GM04503 (cell line): Measurements from ENCODE around the gene EPB41L2.
"Not testable (repeated sequence)": the region's sequence is repeated elsewhere in the genome, so short reads cannot be mapped to it uniquely, and the experiment has no call there.

Source experiments
- DNase-seq: peaks from one replicate; pipeline ENCODE4 v3.0.0-alpha.2; 2012; ENCODE audit warnings: low read depth

EPB41L2 gene

DNA sequence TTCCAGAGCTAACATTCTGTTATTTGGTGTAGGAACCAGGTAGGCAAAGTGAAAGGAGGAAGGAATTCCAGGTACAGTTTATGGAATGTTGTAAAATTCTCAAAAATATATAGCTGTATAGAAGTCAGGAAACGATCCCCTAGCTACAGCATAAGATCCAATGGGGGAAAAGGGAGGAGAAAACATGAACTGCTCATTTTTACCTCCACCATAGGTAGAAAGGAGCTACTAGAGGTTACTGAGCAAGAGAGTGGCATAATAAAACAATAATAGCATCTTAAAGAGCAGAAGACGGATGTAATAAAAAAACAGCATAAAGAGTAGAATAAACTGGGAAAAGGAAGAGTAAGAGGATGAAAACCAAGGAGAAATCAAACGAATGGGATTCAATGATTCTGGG, 26.9 kb downstream of the EPB41L2 start:
- DNase-seq = no peak

DNA sequence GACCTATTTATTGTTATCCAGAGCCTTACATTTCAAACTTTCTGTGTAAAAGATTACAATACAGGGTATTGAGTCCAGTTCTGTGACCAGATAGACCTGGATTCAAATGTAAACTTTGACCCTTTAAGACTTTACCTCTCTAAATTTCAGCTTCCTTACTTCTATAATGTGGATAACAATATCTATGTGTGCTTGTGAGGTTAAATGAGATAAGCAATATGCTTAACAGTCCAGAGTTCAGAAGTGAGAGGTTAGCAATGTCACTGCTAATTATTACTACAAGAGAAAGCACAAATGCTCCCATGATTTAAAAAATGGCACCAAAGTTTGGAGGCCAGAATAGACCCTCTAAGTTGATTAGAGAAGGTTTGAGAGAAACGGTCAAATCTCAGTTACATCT, 27.5 kb downstream of the EPB41L2 start:
- DNase-seq = no peak

DNA sequence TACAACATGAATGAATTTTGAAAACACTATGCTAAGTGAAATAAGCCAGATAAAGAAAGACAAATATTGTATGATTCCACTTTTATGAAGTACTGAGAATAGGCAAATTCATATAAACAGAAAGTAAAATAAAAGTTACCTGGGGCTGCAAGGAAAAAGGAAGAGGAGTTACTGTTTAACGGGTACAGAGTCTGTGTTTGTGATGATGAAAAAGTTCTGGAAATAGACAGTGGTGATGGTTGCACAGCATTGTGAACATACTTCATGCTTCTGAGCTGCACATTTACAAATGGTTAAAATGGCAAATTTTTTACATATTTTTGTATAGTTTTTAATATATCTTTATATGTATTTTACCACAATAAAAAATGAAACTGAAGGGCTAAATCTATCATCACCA, 29.4 kb downstream of the EPB41L2 start:
- DNase-seq = no peak

DNA sequence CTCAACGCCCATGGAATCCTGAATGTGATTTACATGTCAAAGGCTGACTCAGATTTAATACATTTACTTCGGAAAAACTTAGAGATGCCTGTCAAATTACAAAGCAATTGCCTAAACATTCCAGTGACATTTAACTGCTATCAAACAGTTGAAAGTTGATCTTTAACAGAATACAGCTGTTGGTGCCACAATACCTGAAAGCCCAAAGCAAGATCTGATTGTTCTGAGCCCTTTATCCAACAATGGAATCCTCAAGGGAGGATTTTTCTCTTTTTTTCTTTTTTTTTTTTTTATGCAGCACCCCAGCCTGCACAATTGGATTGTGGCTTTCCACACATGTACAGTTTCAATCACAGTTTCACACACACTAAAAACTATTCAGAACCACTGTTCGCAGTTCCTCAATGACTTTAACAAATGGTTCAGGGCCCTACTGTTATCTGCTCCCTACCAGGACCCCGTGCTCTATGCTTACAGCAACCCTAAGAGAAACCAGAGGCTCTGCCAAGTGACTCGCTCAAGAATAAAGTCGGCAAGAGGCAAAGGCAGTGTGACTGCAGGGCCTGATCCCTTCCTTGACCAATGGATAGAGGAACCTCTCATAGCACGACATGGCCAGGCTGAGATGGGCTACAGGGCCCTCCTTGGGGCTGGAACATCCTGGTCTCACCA, 33.3 kb downstream of the EPB41L2 start:
- DNase-seq = peak; percentile 26

DNA sequence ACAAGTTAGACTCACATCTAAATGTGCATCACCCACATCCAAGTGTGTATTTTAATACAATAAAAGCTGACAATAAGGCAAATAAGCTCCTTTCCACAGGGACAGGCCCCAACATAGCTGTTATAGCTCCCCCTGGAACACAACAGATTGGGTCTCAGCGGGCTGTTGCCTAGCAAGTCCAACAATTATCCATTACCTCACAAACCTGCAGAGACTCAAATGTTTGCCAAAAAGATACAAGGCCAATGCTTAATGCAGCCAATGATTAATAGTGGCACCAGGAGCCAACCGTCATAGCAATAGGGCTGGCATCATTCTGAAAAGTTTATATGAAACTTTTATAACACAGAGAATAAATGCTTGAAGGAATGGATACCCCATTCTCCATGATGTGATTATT, 35.7 kb downstream of the EPB41L2 start:
- DNase-seq = no peak

DNA sequence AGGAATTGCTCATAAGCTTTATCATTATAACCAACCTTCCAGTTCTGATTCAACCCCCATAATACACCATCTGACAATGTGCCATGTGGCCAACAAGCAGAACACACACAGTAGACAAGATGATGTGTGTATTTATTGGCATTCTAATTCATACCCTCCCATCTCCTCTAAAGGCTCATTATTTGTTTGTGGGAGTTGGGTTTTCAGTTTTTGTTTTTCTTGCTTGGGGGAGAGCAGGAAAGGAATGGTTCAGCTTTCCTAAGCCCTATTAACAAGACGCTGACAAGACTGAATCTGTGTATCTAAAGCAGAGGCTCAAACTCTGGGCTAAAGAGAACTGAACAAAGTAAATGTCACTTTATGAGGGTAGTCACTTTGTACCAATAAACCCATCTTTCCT, 36.8 kb downstream of the EPB41L2 start:
- DNase-seq = no peak

DNA sequence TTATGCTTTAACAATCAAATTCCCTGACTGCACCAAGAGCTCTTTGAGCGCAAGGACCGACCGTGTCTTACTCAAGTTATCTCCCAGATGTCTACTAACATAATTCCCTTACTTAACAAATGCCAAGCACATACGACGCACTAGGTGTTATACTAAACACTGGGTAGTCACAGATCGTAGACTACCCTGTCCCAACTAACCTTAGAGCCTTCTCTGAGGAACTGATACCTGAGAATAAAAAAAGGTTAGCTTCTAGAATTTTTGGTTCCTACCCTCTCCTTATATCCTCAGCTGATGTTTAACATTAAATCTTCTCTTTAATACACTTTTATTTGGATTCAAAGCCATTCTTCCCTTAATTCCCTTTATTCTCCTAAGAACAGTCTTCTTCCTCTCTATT, 38.5 kb downstream of the EPB41L2 start:
- no peak for DNase-seq

DNA sequence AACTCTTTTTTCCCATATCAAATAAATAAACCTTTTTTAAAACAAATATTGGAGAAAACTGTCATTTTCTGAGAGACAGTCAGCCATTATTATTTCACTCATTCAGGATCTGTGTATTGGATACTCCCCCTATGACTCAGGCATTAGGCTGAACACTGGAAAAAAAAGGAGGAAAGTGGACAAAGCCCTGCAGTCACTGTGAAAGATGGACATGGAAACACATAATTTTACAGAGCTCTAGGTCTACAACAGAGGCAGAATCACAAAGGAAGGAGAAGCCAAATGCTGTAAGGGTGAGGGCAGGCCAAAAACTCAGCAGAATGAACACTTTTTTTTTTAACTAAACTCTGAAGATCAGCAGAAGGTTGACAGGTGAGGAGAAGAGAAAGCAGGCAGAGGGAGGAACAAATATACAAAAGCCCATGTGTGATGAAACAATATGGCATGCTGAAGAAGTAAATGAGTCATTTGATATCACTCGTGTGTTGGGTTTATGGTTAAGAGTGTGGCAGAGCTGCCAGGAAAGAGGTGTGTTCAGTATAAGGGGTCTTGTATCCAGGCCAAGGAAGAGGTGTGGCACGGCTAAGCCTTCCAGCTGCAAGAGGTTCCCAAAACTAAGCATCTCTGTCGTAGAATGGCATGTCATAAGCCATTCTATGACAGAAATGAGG, 39.1 kb downstream of the EPB41L2 start:
- DNase-seq = no peak

DNA sequence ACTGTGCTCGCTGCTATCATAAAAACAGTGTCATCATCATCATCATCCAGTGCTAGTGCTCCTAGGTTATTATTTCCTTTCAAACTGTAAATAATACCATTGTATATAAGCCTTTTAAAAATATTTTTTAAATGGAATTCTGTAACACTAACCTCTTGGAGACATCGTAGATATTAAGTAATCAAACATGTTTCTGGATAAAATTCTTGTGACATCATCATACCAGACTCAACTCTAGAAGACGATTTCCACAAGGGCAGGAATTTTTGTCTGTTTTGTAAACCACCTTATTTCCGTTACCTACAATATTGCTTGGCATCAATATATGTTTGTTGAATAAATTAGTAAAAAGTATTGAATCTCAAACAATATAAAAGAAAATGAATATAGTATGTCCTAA, 40.4 kb downstream of the EPB41L2 start:
- DNase-seq = no peak

DNA sequence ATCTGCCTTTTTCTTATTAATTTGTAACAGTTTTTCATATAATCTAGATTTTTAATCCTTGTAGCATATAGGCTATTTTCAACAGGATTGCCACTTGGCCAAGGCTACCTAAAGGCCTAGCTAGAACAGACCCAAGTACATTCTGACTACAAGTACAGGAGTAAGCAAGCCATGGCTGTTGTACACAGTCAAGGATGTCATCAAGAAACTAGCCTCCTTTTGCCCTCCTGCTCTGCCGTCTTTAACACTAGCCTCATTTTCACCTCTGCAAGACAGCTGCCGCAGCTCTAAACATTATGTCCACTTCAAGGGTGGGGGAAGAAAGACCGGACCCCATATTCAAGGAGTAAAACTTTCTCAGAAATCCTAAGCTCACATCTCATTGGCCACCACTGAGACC, 45.1 kb downstream of the EPB41L2 start:
- DNase-seq = no peak

DNA sequence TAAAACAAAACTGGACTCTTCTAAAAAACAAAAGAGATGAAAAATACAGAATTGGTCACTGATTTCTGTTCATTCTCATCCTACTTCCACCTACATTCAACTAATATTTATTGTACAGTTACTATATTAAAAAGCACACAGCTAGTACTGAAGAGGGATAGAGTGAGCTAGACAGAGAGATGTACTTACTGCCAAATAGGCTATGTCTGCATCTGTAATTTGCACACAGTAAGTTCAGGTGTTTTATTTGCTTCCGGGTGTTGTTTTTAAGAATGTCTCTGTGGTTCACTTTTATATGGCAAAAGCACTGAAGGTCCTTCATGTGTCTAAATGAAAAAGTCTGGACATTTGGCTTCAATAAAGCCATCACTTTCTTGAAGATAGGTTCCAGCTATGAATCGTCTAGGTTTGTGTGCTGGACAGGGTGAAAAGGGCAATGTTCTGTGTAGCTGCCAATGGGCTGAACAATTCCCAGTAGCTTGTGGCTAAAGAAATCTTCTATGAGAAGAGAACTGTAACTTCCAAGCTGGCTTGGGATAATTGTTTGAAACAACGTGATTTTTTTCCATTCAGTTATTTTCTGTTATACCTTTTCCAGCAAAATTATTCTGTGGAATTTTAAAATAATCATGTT, 47.3 kb downstream of the EPB41L2 start:
- peak; percentile 31 for DNase-seq

DNA sequence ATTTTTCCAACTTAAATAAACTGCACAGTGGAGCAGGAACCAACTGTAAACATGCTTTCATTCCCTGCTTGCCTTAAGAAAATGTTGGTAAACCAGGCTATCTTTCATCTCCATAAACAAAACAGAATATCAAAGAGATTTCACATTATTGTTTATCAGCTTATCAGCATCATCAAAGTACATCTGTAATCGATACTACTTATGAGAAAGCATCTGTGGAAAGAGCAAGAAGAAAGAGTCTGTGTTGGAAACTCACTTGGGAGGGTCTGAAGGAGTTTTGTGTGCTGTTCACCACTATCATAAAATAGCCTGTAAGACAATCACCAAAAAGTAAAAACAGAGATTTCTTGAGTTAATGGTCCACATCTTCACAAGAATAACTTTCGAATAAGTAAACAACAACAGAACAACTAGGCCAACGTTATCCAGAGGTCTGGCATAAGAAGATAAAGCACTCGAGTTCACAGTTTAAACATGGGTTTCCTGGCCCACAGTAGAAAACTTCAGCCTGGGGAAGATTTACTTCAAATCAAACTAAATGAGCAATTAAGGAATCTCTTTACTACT, 47.9 kb downstream of the EPB41L2 start:
- DNase-seq = no peak

DNA sequence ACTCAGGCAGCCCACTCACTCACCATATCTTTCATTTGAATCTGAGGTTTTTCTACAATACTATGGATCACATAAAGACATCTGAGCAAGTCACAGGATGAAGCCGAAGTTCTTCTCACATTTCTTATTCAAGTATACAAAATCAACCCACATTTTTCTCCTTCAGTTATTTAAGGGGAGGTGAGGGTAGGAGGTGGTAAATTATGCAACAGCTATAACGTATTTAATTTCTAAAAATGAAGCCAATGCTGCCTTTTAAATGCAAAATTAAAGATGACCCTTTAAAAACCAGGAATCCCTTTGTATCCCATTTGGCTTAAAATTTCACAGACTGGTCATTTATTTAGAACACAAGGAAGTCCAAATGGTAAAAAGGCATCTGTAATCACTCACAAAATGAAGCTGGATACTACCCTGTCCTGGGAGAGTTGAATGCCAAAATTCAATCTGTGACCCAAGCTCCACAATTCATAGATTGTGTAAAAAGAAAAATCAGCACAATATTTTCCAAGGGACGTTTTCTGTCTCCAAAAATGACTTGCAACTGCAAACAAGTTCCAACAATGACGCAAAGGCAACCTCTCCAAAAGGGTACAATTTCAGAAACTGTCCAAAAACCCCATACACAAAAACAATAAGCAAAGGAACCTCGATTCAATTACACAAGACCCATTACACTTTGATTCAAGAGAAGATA, 48.8 kb downstream of the EPB41L2 start:
- no peak for DNase-seq

DNA sequence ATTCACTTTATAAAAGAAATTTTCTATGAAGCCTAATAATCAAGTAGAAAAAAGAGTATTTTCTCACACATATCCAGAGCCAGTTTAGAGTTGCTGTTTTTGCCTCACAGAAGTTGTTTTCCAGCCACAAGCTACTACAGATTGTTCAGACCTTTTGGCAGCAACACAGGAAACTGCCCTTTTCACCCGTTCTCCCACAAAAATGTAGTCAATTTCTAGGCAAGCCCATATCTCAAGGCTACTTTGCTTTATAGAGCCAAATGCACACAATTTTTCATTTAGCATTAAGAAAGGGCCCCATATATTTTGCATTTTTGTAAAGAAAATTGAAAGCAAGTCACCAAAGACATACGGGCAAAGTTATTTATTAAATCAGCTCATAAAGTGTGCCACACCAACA, 49.5 kb downstream of the EPB41L2 start:
- DNase-seq = peak; percentile 62

DNA sequence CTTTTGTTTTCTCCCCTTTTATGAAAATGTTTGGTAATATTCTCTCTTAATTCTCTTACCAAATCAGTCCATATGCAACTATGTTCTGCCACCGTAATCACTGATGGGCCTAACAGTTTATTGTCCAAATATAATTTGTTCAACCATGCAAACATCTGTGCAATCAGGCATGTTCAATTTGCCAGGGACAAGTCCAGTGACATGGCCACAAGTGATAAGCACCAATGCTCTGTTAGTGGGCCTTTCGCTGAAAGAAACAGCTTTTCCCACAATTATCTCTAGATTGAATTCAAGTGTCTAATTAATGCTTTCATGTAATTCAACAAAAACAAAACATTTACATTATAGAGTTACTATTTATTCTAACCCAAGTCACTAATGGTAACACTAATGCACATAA, 53.3 kb downstream of the EPB41L2 start:
- no peak for DNase-seq

DNA sequence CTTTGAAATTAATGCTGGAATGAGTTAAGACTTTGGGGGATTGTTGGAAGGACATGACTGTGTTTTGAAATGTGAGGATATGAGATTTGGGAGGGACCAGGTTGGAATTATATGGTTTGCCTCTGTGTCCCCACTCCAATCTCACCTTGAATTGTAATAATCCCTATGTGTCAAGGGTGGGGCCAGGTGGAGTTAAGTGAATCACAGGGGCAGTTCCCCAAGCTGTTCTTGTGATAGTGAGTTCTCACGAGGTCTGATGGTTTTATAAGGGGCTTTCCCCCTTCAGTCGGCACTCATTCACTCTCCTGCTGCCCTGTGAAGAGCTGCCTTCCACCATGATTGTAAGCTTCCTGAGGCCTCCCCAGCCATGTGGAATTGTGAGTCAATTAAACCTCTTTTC, 54.1 kb downstream of the EPB41L2 start:
- not testable (repeated sequence) for DNase-seq

DNA sequence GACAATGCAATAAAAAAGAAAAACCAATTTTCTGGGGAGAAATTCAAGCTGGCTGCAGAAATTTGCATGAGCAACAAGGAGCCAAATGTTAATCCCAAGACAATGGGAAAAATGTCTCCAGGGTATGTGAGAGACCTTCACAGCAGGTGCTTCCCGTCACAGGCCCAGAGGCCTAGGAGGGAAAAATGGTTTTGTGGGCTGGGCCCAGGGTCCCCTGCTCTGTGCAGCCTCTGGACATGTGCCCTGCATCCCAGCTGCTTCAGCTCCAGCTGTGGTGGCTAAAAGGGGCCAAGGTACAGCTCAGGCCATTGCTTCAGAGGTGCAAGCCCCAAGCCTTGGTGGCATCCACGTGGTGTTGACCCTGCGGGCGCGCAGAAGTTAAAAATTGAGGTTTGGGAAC, 55.1 kb downstream of the EPB41L2 start:
- DNase-seq = not testable (repeated sequence)

DNA sequence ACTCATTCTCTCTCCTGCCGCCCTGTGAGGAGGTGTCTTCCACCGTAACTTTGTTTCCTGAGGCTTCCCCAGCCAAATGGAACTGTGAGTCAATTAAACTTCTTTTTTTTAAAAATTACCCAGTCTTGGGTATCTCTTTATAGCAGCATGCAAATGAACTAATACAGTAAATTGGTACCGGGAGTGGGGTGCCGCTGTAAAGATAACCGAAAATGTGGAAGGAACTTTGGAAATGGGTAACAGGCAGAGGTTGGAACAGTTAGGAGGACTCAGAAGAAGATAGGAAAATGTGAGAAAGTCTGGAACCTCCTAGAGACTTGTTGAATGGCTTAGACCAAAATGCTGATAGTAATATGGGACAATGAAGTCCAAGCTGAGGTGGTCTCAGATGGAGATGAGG, 55.8 kb downstream of the EPB41L2 start:
- no peak for DNase-seq

DNA sequence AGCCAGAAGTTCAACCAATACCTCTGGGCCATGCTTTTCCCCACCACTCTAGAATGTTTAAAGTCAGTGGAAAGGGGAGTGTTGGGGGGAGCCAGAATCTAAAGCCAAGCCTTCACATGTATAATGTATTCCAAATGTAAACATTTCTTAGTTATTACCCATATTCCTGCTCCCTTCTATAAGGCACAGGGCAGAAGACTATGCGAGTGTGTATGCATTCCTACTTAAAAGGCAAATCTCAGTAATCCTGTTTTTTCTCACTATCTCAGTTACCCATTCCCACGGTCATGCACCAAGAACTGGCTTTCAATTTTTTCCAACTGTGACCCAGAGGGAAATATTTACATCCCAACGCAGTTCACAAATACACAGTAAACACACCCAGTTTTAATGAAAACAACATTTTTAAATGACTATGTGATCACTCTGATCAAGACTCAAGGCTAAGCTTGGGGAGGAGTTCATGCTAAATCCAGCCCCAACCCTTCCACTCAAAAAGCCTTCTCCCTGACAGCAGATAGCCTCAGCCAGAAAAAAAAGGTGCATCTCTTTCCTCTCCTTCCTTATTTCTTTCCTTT, 57.5 kb downstream of the EPB41L2 start:
- no peak for DNase-seq

DNA sequence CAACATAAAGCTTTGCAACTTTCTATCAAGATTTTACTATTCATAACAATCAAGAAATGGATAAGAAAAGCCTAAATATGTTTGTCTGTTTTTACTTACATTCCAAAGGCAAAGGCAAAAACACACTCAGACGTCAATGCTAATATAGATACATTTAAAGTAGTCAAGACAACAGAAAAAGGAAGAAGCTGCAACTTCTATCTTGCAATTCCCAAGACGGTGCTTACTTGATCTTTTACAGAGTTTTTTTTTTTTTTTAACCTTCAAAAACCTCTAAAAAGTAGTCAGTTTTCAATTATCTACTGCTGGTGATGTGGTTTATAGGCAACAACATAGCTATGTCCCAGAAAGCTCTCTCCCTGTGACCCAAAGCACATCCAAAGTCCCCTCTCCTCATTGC, 58.1 kb downstream of the EPB41L2 start:
- no peak for DNase-seq

DNA sequence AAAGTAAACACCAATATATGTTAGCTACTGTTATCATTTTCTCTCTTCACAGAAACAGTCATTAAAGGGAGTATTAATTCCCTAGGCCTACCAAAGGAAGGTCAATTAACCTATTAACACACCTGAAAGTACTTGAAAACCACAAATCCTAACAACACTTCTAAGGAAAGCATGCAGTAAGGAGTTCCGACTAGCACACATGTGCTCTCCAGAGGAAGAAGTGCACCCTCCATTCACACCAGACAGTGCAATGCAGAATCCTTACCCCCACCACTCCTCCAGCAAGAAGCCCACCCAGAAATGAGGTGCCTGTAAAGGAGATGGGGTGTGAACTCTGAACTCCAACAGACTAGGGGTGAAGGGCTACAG, 58.7 kb downstream of the EPB41L2 start:
- DNase-seq = no peak
